GM12878 (cell line): Measurements from ENCODE around the gene ANXA9.

Experiments used
- CTCF ChIP-seq, 3 experiments: IDR thresholded peaks in 2 of 3; conservative IDR thresholded peaks in 1 of 3; 2 replicates each; pipeline ENCODE4 v1.5.1; 2011; ENCODE audit warnings: low read depth in 3 of 3, low read length in 3 of 3, mild to moderate bottlenecking in 3 of 3, control low read depth in 2 of 3, moderate library complexity in 2 of 3, inconsistent platforms in 1 of 3, mixed read lengths in 1 of 3; ENCODE audit not compliant: control insufficient read depth in 2 of 3, insufficient read depth in 1 of 3; ENCODE audit errors: extremely low read depth in 1 of 3
- NR2C2 ChIP-seq: IDR thresholded peaks from 2 replicates; pipeline ENCODE4 v1.6.1; 2011; ENCODE audit warnings: borderline replicate concordance, low read depth; ENCODE audit not compliant: control insufficient read depth, insufficient read length
- PKNOX1 ChIP-seq: fragments of 450-650 bp; IDR thresholded peaks from 2 replicates; pipeline ENCODE4 v1.6.1; 2016; ENCODE audit warnings: mild to moderate bottlenecking
- SPI1 ChIP-seq: IDR thresholded peaks from 2 replicates; pipeline ENCODE4 v1.6.1; 2011; ENCODE audit warnings: low read depth, mild to moderate bottlenecking, low read length, moderate library complexity, borderline replicate concordance; ENCODE audit not compliant: insufficient read depth
- ZBED1 ChIP-seq: IDR thresholded peaks from 2 replicates; pipeline ENCODE4 v1.6.1; 2016; ENCODE audit warnings: borderline replicate concordance

GRCh38 chr1:151037032-151037431 lies 54.9 kb downstream of the ANXA9 start:
- no peak for TF ChIP-seq NR2C2
- TF ChIP-seq ZBED1: no peak
- TF ChIP-seq PKNOX1: no peak
- no peak for TF ChIP-seq CTCF (IDR thresholded peaks at IDR 0.05 in 2 of 3, conservative IDR thresholded peaks at IDR 0.05 in 1 of 3; ENCODE audit: control insufficient read depth in 2 of 3, extremely low read depth in 1 of 3, insufficient read depth in 1 of 3, low read depth in 3 of 3, low read length in 3 of 3)
- no peak for TF ChIP-seq SPI1
